GM23338 (cell line): ENCODE data around the gene GSG1L. TPM values are rescaled to one million over a fixed set of nuclear protein-coding genes. Genes with fewer than 3 reads are reported as not detected.

Experiments used
- ATAC-seq: fragments of 200-7000 bp; cut with Tn5 transposase; 3 replicates; pipeline ENCODE4 v1.9.1; 2020
- DNase-seq: peaks from one replicate; pipeline ENCODE4 v3.0.0-alpha.2; 2015; ENCODE audit warnings: low spot score
- H2AFZ ChIP-seq: fragments of 200-600 bp; sonication (generic); 2 replicates; pipeline ENCODE4 v1.8.0; 2016; ENCODE audit warnings: antibody characterized with exemption, mild to moderate bottlenecking, moderate library complexity
- H3F3A ChIP-seq: fragments of 200-600 bp; sonication (generic); replicated peaks from 2 replicates; pipeline ENCODE4 v1.8.0; 2017; ENCODE audit warnings: antibody characterized with exemption, mixed run types, low read depth
- H3K27ac ChIP-seq: fragments of 200-600 bp; sonication (generic); 2 replicates; pipeline ENCODE4 v1.6.1; 2016; ENCODE audit warnings: low read depth
- H3K27me3 ChIP-seq: fragments of 200-600 bp; sonication (generic); 2 replicates; pipeline ENCODE4 v1.8.0; 2016; ENCODE audit warnings: mild to moderate bottlenecking, mixed run types, moderate library complexity; ENCODE audit not compliant: insufficient read depth
- H3K36me3 ChIP-seq: fragments of 200-600 bp; sonication (generic); 2 replicates; pipeline ENCODE4 v1.8.0; 2016; ENCODE audit warnings: mild to moderate bottlenecking; ENCODE audit not compliant: insufficient read depth
- H3K4me1 ChIP-seq: fragments of 200-600 bp; sonication (generic); 2 replicates; pipeline ENCODE4 v1.8.0; 2016; ENCODE audit warnings: mild to moderate bottlenecking, moderate library complexity; ENCODE audit not compliant: insufficient read depth
- H3K4me2 ChIP-seq: fragments of 200-600 bp; sonication (generic); 2 replicates; pipeline ENCODE4 v1.7.1; 2017; ENCODE audit warnings: mixed run types
- H3K4me3 ChIP-seq: fragments of 200-600 bp; sonication (generic); 2 replicates; pipeline ENCODE4 v1.6.1; 2016; ENCODE audit warnings: mixed run types
- H3K79me2 ChIP-seq: fragments of 200-600 bp; sonication (generic); replicated peaks from 2 replicates; pipeline ENCODE4 v1.8.0; 2017; ENCODE audit warnings: mild to moderate bottlenecking; ENCODE audit not compliant: insufficient read depth
- H3K9me2 ChIP-seq: fragments of 200-600 bp; sonication (generic); 2 replicates; pipeline ENCODE4 v1.8.0; 2017; ENCODE audit not compliant: insufficient read depth
- H4K20me1 ChIP-seq: fragments of 200-600 bp; sonication (generic); replicated peaks from 2 replicates; pipeline ENCODE4 v1.8.0; 2017; ENCODE audit warnings: mild to moderate bottlenecking; ENCODE audit not compliant: insufficient read depth
- H3K27ac Mint-ChIP-seq: 2 replicates; pipeline ENCODE4 v1.8.0; 2020; ENCODE audit warnings: inconsistent platforms, mild to moderate bottlenecking, moderate library complexity, mixed read lengths
- H3K27me3 Mint-ChIP-seq: 3 replicates; pipeline ENCODE4 v1.8.0; 2022; ENCODE audit warnings: low read depth, mild to moderate bottlenecking, moderate library complexity, mixed read lengths, inconsistent platforms; ENCODE audit not compliant: insufficient read depth, poor library complexity
- H3K36me3 Mint-ChIP-seq: 3 replicates; pipeline ENCODE4 v1.8.0; 2021; ENCODE audit warnings: low read depth, mild to moderate bottlenecking, inconsistent platforms, moderate library complexity, mixed read lengths
- H3K4me1 Mint-ChIP-seq: 3 replicates; pipeline ENCODE4 v1.8.0; 2020; ENCODE audit warnings: mild to moderate bottlenecking, inconsistent platforms, mixed read lengths
- H3K4me3 Mint-ChIP-seq: 3 replicates; pipeline ENCODE4 v1.8.0; 2021; ENCODE audit warnings: moderate library complexity, mild to moderate bottlenecking, inconsistent platforms, mixed read lengths
- H3K9me3 Mint-ChIP-seq: 3 replicates; pipeline ENCODE4 v1.8.0; 2020; ENCODE audit warnings: moderate library complexity, mild to moderate bottlenecking, inconsistent platforms, mixed read lengths
- CREB1 ChIP-seq: fragments of 250-450 bp; sonication (Bioruptor Pico); IDR thresholded peaks from 2 replicates; pipeline ENCODE4 v1.5.0; 2020; ENCODE audit warnings: low read depth, mild to moderate bottlenecking, moderate library complexity
- CTCF ChIP-seq, 2 experiments: fragments of 200-600 bp in 1 of 2; sonication (generic) in 1 of 2; conservative IDR thresholded peaks; 2 replicates each; pipeline versions ENCODE4 v1.5.1 to v1.6.1; 2016 to 2017; ENCODE audit warnings: antibody characterized with exemption in 2 of 2, low read depth in 2 of 2, mild to moderate bottlenecking in 2 of 2, moderate library complexity in 1 of 2
- EZH2phosphoT487 ChIP-seq: fragments of 200-600 bp; sonication (generic); IDR thresholded peaks from one replicate; pipeline ENCODE4 v1.8.1; 2018; ENCODE audit warnings: antibody characterized with exemption; ENCODE audit not compliant: unreplicated experiment
- JUNB ChIP-seq: IDR thresholded peaks from one replicate; pipeline ENCODE4 v1.6.1; 2016; ENCODE audit warnings: antibody characterized with exemption; ENCODE audit not compliant: unreplicated experiment
- NANOG ChIP-seq: IDR thresholded peaks from 2 replicates; pipeline ENCODE4 v1.6.1; 2016; ENCODE audit warnings: antibody characterized with exemption, borderline replicate concordance
- POLR2AphosphoS5 ChIP-seq: IDR thresholded peaks from 2 replicates; pipeline ENCODE4 v1.6.1; 2016; ENCODE audit warnings: antibody characterized with exemption, low read depth
- STAT1 ChIP-seq: IDR thresholded peaks from one replicate; pipeline ENCODE4 v1.6.1; 2016; ENCODE audit warnings: antibody characterized with exemption; ENCODE audit not compliant: unreplicated experiment
- ZNF114 ChIP-seq: fragments of 250-450 bp; sonication (Bioruptor Pico); IDR thresholded peaks from 2 replicates; pipeline ENCODE4 v1.5.0; 2020; ENCODE audit warnings: mild to moderate bottlenecking, moderate library complexity
- ZNF331 ChIP-seq: fragments of 250-450 bp; sonication (Bioruptor Pico); IDR thresholded peaks from 2 replicates; pipeline ENCODE4 v1.5.0; 2020; ENCODE audit warnings: low read depth, mild to moderate bottlenecking, moderate library complexity
- polyA plus RNA-seq: library from polyadenylated mRNA; unstranded; fragments of >200 nt; fragmentation: Nextera tagmentation; extraction: Ambion mirVana; gene quantifications from 2 replicates; pipeline ENCODE4 v1.2.1, GENCODE V29; 2016
- total RNA-seq: library from RNA; depleted of rRNA; stranded (reverse); fragments of >200 nt; shearing (Covaris generic); gene quantifications from 2 replicates; pipeline ENCODE4 v1.2.3, GENCODE V29; 2014
- TF ChIP-seq, protein P1 (sequence below): IDR thresholded peaks from 2 replicates; pipeline ENCODE4 v1.6.1; 2016; ENCODE audit warnings: antibody characterized with exemption
- TF ChIP-seq, protein P2 (sequence below): IDR thresholded peaks from one replicate; pipeline ENCODE4 v1.6.1; 2018; ENCODE audit warnings: antibody characterized with exemption; ENCODE audit not compliant: unreplicated experiment

GSG1L gene
- total and polyA plus RNA-seq, 2 experiments from 2014 or later, result 0.36 to 0.63 TPM

DNA sequence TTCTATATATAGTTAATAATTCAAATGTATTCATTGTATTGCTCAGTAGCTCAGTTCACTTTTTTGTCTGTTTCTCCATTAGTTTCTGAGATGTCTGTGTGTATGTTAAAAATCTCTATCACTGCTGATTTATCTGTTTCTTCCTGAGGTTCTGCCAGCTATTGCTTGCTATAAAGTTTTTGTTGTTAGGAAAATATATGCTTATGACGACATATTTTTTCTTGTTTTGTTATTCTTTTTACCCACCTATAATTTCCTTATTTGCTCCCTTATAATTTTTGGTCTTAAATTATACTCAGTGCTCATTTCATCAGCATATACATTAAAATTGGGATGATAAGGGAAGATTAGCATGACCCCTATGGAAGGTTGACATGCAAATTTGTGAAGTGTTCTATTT, 200.6 kb downstream of the GSG1L start:
- H2AFZ ChIP-seq, result no peak overlapping the region
- peaks cover 26% of the 10 kb centered on the region for H3K9me3 Mint-ChIP-seq
- ATAC-seq (no peak), DNase-seq (no peak)
- peaks cover 6% of the 10 kb centered on the region for H3K27me3 Mint-ChIP-seq
- no peak overlapping the region for H3K4me3 Mint-ChIP-seq
- H3K27ac Mint-ChIP-seq, result no peak overlapping the region
- no peak overlapping the region for H3K27ac ChIP-seq
- H3K36me3 ChIP-seq, result no peaks in the 10 kb centered on the region; the same call in 1 of the 2 replicates
- no peaks in the 10 kb centered on the region for H3F3A ChIP-seq
- no peak for TF ChIP-seq NANOG
- H3K4me3 ChIP-seq, result no peak overlapping the region
- H3K9me2 ChIP-seq, result 0 out of 2 replicates have a peak, but pooled peaks cover under 1% of the 10 kb centered on the region
- no peaks in the 10 kb centered on the region; the same call in 2 of the 3 replicates for H3K36me3 Mint-ChIP-seq
- no peaks in the 10 kb centered on the region for H3K4me1 ChIP-seq
- no peaks in the 10 kb centered on the region for H3K79me2 ChIP-seq
- no peaks in the 10 kb centered on the region for H3K27me3 ChIP-seq
- H3K4me1 Mint-ChIP-seq, result no peaks in the 10 kb centered on the region; the same call in 2 of the 3 replicates
- H3K4me2 ChIP-seq, result no peak overlapping the region
- no peaks in the 10 kb centered on the region for H4K20me1 ChIP-seq

DNA sequence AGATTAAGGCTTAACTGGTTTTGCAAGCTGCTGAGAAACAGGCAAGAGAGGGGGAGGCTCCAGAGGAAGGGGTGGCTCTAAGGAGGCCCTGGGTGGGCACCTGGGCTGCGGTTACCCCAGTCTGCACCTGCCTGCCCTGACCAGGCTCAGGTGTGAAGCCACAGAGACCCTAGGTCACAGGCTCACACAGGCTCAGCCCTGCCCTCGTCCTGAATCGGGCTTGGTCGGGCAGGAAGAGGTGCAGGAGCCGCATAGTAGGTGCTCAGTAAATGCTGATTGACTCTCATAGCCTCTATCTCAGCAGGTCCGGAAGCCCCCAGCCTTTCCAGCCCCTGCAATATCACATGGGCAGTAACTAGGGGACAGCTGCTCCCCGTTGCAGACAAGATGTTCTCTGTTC, 203.4 kb downstream of the GSG1L start:
- H3K4me1 ChIP-seq, result no peaks in the 10 kb centered on the region
- H3F3A ChIP-seq, result no peaks in the 10 kb centered on the region
- Mint-ChIP-seq H3K27me3 (peaks cover 10% of the 10 kb centered on the region), H3K4me1 (no peaks in the 10 kb centered on the region; the same call in 2 of the 3 replicates), H3K36me3 (no peaks in the 10 kb centered on the region; the same call in 2 of the 3 replicates), H3K27ac (no peak overlapping the region), H3K4me3 (no peak overlapping the region), H3K9me3 (peaks cover 21% of the 10 kb centered on the region)
- H3K4me2 ChIP-seq, result no peak overlapping the region
- H3K9me2 ChIP-seq, result no peaks in the 10 kb centered on the region
- no peak overlapping the region for H3K4me3 ChIP-seq
- DNase-seq (no peak), ATAC-seq (no peak)
- no peaks in the 10 kb centered on the region for H4K20me1 ChIP-seq
- no peaks in the 10 kb centered on the region; the same call in 1 of the 2 replicates for H3K36me3 ChIP-seq
- H3K27me3 ChIP-seq, result no peaks in the 10 kb centered on the region
- no peaks in the 10 kb centered on the region for H3K79me2 ChIP-seq
- TF ChIP-seq JUNB (no peak), EZH2phosphoT487 (no peak), POLR2AphosphoS5 (no peak), CREB1 (CRISPR knock-in tag) (no peak), ZNF114 (CRISPR knock-in tag) (no peak), CTCF (conservative IDR thresholded peaks at IDR 0.05; ENCODE audit: low read depth in 2 of 2) (no peak), ZNF331 (no peak), STAT1 (no peak)
- TF ChIP-seq, protein P1, sequence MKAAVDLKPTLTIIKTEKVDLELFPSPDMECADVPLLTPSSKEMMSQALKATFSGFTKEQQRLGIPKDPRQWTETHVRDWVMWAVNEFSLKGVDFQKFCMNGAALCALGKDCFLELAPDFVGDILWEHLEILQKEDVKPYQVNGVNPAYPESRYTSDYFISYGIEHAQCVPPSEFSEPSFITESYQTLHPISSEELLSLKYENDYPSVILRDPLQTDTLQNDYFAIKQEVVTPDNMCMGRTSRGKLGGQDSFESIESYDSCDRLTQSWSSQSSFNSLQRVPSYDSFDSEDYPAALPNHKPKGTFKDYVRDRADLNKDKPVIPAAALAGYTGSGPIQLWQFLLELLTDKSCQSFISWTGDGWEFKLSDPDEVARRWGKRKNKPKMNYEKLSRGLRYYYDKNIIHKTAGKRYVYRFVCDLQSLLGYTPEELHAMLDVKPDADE, result no peak
- TF ChIP-seq, protein P2, sequence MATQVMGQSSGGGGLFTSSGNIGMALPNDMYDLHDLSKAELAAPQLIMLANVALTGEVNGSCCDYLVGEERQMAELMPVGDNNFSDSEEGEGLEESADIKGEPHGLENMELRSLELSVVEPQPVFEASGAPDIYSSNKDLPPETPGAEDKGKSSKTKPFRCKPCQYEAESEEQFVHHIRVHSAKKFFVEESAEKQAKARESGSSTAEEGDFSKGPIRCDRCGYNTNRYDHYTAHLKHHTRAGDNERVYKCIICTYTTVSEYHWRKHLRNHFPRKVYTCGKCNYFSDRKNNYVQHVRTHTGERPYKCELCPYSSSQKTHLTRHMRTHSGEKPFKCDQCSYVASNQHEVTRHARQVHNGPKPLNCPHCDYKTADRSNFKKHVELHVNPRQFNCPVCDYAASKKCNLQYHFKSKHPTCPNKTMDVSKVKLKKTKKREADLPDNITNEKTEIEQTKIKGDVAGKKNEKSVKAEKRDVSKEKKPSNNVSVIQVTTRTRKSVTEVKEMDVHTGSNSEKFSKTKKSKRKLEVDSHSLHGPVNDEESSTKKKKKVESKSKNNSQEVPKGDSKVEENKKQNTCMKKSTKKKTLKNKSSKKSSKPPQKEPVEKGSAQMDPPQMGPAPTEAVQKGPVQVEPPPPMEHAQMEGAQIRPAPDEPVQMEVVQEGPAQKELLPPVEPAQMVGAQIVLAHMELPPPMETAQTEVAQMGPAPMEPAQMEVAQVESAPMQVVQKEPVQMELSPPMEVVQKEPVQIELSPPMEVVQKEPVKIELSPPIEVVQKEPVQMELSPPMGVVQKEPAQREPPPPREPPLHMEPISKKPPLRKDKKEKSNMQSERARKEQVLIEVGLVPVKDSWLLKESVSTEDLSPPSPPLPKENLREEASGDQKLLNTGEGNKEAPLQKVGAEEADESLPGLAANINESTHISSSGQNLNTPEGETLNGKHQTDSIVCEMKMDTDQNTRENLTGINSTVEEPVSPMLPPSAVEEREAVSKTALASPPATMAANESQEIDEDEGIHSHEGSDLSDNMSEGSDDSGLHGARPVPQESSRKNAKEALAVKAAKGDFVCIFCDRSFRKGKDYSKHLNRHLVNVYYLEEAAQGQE, result no peak
- no peak overlapping the region for H3K27ac ChIP-seq
- H2AFZ ChIP-seq, result no peak overlapping the region
